IPS-NIHi7 (cell line): ENCODE measurements around the gene BRSK2.
A peak's percentile ranks its signal among the peaks of the same experiment; 100 is the strongest.
"Not testable (repeated sequence)": the region's sequence is repeated elsewhere in the genome, so short reads cannot be mapped to it uniquely, and the experiment has no call there.

Experiments
- DNase-seq: peaks from one replicate; pipeline ENCODE4 v3.0.0; 2012; ENCODE audit warnings: mixed read lengths; ENCODE audit errors: extremely low spot score

BRSK2 gene

DNA sequence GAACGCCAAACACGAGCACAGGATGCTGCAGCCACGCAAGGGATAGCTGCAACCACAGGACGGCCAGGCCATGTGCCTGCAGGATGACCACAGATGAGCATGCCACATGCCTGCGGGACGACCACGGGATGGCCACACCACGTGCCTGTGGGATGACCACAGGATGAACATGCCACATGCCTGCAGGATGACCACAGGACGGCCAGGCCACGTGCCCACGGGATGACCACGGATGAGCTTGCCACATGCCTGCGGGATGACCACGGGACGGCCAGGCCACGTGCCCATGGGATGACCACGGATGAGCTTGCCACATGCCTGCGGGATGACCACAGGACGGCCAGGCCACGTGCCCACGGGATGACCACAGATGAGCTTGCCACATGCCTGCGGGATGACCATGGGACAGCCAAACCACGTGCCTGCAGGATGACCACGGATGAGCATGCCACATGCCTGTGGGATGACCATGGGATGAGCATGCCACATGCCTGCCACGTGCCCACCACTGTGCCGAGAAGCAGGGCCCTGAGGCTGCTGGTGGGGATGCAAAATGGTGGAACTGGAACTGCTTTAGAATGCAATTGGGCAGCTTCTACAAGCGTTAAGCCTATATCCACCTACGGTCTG lies 109.6 kb downstream of the BRSK2 start:
- no peak for DNase-seq

DNA sequence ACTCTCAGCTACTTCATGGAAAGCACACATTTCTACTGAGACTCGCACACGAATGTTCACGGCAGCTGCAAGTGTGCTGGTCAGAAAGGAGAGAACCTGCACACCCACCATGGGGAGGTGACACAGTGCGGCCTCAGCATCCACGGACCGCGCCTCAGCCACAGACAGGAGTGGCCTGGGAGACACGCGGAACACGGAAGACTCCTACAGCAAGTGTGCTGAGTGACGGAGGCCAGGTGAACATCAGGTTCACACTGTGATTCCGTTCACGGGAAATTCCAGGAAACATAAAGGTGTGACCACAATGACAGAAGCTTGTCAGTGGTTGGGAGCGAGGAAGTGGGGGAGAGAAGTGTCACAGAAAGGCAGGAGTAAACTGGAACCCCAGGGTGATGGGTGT lies 110.2 kb downstream of the BRSK2 start:
- DNase-seq, result no peak

DNA sequence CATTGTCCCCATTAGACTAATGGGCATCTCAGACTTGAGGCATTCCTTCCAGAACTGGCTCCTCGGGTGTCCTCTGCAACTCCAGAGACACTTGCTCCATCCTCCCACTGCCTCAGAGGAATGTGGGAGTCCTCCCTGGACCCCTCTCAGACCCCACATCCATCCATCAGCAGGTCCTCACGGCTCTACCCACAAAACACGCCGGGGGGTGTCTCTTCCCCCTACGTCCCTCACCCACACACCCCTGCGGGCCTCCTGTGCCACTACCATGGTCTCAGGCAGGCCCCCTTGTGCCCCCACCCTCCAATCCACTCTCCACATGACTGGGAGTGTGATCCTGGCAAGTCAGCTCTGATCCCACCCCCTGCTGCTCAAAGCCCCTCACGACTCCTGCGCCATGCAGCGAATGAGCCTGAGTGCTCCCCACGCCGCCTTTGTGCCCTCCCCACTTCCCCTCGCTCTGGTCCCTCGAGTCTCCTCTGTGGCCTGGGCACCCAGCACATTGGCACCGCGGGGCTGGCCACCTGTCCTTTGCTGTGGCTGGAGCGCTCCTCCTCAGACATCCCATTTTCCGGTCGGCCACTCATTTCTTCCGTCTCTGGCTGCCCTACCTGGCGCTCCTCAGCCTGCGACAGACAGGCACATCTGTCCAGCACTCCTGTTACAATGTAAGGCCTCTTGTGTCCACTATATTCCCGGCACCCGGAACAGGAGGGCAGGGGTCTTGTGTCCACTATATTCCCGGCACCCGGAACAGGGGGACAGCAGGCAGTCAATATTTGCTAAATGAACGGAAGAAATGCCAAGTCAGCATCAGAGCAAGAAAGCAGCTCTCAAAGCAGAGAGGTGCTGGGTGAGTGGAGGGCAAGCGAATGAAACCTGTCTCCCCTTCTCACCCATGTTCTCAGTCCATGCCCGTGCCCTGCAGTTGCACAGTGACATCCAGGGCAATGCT lies 111.0 kb downstream of the BRSK2 start:
- DNase-seq, result no peak

DNA sequence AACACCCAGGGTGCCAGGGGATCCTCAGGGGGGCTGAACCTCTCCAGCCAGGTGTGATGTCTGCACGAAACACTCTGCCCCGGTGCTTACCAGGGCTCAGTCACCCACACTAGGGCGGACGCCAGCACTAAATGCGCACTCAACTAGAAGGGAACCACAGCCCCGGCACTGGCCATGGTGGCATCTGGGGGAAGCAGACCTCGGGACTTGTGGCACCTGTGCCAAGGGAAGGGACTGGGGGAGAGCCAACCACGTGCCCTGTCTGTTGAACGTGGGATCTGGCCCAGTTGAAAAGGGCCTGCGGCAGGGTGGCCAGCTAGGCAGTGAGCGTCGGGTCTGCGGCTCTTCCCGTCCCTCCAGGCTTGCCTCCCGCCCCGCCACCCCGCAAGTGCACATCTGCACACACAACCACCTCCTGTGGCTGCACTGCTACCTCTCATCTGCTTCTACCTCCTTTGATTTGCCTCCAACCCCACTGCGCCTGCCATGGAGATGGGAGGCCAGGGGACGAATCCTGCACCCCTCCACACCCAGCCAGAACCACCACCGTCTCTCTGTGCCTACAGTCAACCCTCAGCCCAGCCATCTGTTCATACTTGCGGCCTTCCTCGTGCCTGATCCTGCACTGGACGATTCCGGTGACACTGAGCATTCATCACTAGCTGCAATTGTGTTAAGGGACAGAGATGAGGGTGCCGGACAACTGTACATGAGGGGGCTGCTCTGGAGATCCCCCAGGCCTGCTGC lies 111.9 kb downstream of the BRSK2 start:
- no peak for DNase-seq

DNA sequence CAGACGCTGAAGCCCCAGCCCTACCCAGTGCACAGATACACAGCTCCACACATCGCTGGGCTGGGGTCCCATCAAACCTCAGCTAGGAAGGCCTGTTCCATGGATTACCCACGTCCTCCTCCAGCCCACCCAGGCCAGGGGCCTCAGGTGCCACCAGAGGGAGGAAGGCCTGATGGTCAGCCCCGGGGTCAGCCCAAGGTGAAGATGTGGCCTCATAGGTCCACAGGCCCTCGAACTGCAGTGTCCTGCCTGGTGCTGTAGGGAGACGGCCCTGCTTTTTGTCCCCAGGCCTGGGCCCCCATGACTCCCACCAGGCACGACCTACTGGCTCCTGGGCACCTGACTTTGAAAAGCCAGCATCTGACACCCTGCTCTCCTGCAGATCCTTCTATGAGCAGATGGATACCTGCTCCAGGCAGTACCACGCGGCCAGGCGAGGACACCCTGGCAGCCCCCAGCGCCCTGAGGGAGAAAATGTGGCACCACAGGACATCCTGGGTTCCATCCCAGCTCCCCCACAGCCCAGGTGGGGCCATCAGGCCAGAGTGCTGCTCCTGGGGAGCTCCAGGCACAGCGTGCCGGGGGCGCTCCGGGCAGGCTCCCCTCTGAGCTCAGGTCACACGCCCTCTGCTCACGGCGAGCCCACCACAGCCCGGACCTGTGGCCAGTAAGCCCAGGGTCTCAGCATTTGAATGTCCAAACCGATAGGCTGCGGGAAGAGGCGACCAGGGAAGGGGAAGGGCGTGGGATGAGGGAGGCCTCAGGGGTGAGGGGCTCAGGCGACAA lies 112.6 kb downstream of the BRSK2 start:
- no peak for DNase-seq

DNA sequence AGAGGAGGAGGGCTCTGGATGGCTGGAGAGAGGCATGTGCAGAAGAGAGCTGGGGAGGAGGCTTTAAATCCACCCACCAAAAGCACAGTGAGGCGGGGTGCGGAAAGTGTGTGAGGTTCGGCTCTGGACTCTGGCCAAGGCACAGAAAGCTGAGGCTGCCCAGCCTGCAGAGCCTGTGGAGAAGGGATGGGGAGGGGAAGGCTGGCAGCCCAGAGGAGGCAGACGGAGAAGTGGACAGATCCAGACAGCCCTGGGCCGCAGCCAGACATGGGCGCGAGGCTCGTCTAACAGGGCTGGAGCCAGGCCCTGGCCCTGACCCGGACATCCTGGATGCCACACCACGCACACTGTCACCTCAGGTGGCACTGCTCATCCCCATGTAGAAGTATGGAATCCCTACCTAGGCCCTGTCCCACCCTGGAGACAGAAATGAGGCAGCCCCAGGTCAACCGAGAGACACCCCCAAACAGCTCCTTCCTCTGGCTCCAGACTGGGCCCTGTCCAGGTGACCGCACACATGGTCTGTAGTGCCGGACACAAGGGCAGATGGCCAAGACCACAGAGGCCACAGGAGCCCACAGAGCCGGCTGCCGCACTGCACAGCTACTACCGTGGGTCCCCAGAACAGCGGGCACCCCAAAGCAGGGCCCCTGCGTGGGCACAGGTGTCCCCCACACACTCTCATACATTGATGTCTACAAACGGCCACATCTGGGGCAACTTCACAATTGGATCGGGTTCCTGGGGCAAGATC lies 113.4 kb downstream of the BRSK2 start:
- DNase-seq, result no peak

DNA sequence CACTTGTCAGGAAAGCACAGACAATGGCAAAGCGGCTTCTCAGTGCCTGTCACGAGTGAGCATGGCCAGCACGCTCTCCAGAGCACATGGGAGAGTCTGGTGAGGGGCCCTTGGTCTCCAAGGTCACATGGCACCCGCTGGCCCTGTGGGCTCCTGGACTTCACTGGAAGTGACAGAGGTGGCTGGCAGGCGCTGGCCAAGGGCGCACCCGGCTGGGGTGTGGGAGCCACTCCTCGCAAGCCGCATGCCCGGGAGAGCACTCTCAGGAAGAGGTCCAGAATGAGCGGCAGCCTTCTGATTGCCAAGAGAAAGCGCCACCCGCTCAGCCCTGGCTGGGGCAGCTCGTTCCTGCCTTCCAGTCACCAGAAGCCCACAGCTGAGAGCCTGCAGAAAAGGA lies 114.0 kb downstream of the BRSK2 start:
- DNase-seq, result no peak

DNA sequence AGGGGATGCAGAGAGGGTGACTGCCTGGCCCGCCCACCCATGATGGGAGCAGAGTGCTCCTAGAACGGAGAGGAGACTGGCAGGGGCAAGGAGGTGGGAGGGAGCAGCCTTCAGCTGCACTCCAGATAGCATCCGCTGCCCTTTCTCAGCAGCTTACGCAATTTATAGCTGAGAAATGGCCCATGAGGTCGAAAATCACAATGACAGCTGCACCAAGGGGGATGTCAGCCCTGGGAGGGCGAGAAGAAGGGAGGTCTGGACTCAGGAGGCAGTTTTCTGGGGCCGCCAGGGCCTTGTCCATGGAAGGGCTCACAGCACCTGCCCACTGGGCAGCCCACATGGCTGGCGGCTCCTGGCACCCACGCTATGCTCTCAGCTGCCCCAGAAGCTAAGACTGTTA lies 114.4 kb downstream of the BRSK2 start:
- DNase-seq, result no peak

DNA sequence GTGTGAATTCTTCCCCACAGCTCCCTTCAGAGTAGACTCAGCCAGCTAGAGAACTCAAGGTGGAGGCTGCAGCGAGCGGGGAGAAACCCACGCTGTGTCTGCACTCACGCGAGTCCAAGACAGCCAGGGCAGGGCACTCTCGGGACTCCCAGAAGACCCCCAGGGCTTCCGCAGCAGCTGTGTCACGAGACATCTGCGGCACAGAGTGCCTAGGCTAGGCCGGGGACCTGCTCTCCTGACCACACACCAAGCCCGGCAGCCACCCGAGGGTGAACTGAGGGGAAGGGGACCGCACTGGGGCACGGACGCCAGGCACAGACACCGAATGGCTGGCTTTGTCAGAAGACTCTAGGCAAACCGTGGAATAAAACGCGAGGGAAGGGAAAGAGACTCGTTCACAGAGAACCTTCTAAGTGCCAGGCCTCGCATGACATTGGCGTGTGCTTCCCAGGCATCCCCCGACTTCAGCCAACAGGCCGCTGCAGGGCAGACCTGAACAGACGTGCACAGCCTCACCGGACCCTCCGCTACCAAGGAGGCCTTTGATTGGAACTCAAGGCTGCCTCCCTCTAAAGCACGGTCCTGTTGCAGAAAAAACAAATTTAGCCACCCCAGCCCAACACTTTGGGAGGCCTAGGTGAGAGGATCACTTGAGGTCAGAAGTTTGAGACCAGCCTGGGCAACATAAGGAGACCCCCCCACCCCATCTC lies 115.0 kb downstream of the BRSK2 start:
- DNase-seq, result no peak

DNA sequence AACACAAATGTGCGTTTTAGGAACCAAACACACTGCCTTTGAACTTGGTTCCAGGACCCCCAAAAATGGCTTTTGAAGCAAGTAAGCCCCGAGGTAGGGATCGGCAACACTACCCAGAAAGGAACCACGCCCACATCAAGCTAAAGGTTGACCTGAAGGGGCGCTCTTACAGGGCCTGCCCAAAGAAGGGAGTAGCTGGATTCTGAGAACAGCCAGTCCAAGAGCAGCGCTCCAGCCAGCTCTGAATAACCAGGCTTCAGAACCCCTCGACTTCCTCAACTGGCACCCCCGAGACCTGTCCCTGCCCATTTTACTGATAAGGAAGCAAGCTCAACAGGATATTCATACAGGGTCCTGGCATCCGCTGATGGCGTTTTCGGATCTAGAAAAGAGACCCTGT lies 115.7 kb downstream of the BRSK2 start:
- DNase-seq, result peak; percentile 71

DNA sequence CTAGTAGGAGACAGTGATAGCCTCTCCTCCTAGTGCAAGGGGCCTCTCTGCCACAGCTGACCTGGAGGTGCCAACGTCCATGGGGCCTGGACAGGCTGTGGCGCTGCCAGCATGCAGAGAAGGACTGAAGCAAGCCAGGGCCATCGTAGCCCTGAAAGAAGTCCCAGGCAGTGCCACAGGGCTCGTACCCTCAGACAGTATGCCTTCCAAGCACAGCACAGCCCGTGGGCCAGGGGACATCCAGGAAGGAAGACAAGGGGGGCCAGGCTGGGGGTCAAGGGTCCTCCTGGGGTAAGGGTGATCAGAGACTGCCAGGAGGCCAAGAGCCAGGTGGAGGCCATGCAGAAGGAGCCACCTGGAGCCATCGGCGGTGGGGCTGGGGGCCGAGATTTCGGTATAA lies 117.2 kb downstream of the BRSK2 start:
- no peak for DNase-seq

DNA sequence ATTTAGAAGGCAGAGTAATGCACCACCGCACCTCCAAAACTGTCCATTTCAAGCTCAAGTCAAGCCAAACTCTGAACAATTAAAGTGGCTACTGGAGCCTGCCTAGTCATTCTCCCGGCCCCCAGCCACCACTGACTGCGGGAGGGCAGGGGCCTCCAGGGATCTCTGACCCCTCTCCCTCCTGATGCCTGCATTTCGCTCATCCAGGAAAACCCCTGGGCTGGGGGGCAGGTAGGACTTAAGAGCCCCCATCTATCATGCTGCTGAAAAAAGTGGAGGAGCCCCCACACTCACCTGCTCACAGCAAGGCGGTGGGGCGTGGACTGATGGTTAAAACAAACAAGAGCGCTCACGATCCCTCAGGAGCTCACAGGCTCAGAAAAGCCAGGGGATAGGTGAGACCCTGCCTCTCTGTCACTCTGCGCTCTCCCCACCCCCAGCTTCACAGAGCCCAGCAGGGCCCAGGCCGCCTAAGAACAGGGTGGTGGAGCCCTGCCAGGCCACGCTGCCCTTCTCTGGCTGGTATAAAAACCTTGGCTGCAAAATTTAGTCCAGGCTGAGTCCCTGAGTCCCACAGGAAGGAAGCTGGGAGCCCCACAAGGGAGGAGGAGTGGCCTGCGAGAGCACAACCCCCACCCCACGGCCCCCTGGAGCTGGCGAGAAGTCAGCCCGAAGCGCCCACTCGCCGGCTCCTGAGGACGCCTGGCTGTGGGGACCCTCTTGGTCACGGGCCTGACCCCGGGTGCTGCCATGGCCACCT lies 117.8 kb downstream of the BRSK2 start:
- DNase-seq, result no peak

DNA sequence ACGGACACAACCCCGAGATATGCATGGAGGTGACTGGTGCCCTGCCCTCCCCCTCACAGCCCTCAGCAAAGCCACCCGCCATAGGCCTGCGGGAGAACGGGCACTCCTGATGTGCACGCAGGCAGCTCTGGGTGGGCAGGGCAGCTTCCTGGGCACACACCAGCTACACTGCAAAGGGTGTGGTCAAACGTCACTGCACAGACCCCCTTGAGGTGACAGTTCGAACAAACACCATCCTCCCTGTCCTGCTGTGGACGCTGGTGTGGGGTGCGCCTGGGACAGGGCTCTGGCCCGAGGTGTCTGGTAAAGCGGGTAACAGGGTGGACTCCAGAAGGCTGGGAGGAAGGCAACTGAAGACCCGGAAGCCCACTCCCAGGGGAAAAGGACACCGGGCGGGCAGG lies 118.8 kb downstream of the BRSK2 start:
- no peak for DNase-seq

DNA sequence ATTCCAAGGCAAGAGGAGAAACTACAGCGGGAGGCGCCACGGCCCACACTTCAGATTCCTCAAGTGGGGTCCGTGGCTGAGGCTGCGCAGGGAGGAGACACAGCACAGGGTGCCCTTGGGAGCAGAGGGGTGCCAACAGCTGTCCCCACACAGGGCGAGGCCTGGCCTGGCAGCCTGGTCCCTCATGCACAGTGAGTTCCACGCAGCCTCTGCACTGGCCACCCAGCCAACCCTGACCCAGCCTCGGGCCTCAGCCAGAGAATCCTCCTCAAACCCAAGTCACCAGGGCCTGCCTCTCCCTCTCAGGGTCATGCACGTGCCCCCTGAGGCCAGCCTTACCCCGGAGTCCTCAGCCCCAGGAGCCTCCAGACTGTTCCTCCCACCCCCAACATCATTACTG lies 119.3 kb downstream of the BRSK2 start:
- no peak for DNase-seq

DNA sequence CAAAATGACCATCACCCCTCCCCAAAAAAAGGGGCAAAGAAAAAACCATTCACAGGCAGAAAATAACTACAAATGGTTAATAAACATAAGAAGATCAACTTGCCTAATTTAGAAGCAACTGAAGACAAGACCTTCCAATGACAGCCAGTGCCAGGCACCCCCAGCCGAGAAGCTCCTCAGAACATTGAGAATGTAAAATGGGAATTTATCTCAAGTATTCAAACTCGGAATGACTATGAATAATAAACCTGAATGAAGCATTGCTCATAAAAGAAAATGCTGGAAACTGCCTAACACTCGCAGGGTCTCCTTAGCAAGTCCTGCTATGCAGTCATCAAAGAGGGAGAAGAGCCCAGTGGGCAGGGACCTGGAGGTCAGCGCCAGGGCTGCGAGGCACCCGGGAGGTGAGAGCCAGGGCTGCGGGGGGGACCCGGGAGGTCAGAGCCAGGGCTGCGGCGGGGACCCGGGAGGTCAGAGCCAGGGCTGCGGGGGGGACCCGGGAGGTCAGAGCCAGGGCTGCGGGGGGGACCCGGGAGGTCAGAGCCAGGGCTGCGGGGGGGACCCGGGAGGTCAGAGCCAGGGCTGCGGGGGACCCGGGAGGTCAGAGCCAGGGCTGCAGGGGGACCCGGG lies 120.0 kb downstream of the BRSK2 start:
- no peak for DNase-seq

DNA sequence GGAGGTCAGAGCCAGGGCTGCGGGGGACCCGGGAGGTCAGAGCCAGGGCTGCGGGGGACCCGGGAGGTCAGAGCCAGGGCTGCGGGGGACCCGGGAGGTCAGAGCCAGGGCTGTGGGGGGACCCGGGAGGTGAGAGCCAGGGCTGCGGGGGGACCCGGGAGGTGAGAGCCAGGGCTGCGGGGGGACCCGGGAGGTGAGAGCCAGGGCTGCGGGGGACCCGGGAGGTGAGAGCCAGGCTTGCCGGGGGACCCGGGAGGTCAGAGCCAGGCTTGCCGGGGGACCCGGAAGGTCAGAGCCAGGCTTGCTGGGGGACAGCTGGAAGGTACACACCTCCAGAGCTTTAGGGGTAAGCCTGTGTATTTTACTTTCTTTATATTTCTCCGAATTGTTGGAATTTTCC lies 120.6 kb downstream of the BRSK2 start:
- not testable (repeated sequence) for DNase-seq

DNA sequence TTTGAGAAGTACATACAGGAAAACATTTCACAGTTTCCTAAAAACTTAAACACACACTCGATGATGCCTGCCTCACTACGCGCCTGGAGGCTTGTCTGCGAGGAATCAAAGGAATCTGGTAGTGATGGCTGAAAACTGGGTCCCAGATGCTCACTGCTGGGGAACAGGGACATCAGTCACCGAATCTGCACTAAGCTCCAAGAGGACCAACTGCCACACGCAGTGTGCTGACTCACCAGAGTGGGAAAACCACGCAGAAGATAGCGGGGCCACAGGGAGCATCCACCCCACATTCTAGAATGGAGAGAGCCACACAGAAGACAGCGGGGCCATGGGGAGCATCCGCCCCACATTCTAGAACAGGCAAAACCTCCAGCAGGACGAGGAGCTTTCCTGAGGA lies 121.2 kb downstream of the BRSK2 start:
- no peak for DNase-seq

DNA sequence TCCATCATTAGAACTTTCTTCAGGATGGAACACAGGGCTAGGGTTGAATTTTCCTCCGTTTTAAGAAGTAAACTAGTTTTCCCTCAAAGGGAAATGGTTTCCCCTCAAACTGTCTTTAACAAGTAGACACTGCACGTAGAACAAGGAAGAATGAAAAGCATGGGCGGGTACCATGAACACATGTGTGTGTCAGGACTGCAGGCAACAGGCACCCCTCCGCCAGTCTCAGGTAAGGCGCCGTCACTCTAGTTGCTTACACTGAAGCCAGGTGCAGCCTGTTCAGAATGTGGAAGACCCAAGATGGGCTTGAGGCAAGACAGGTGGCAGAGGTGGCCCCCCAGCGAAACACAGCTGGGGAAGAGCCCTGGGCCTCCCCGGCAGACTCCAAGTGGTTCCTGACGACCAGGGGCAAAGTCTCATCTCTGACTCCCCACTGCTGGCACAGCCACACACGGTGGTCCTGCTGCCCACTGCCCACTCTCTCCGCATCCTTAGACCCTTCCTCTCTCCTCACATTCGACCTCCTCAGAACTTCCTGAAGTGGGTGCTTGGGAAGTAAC lies 122.3 kb downstream of the BRSK2 start:
- DNase-seq, result no peak
